Right lobe of liver (tissue), 6 donors: ENCODE results near the gene SIK2. TPM values are rescaled to one million over a fixed set of nuclear protein-coding genes. Genes with fewer than 3 reads are reported as not detected.

Experiments used
- ATAC-seq, 4 donors: fragments of 200-7000 bp; cut with Tn5 transposase; one replicate each; pipeline ENCODE4 v1.9.1; 2020; ENCODE audit warnings: mild to moderate bottlenecking in 4 of 4, moderate library complexity in 4 of 4
- DNase-seq, 3 donors: peaks; one replicate each; pipeline ENCODE4 v3.0.0-alpha.2; 2020
- H3K27ac ChIP-seq, 3 donors: fragments of 200-600 bp; one replicate each; pipeline ENCODE4 v1.8.0; 2022
- H3K27me3 ChIP-seq, 2 donors: fragments of 200-600 bp; one replicate each; pipeline ENCODE4 v1.8.0; 2022
- H3K36me3 ChIP-seq, 4 donors: fragments of 200-600 bp; sonication (generic) in 1 of 4; one replicate each; pipeline versions ENCODE4 v1.5.1 to v1.8.0; 2017 to 2022; ENCODE audit warnings: control low read depth in 1 of 4
- H3K4me1 ChIP-seq, 4 donors: fragments of 200-600 bp; sonication (generic) in 1 of 4; one replicate each; pipeline versions ENCODE4 v1.5.1 to v1.8.0; 2017 to 2022; ENCODE audit warnings: control low read depth in 1 of 4
- H3K4me3 ChIP-seq, 3 donors: fragments of 200-600 bp; one replicate each; pipeline ENCODE4 v1.8.0; 2022
- H3K9me3 ChIP-seq, 4 donors: fragments of 200-600 bp; sonication (generic) in 1 of 4; one replicate each; pipeline versions ENCODE4 v1.5.1 to v1.8.0; 2017 to 2022; ENCODE audit warnings: control low read depth in 1 of 4
- POLR2A ChIP-seq: fragments of 450-650 bp; IDR thresholded peaks from one replicate; pipeline ENCODE4 v1.6.1; 2017; ENCODE audit warnings: antibody characterized with exemption, mild to moderate bottlenecking
- WGBS: methylation state at CpG from one replicate; pipeline ENCODE4 v1.1.6; 2018; ENCODE audit warnings: low coverage, low lambda C conversion rate; ENCODE audit not compliant: insufficient coverage; ENCODE audit errors: missing lambda C conversion rate; 5-methylcytosine and 5-hydroxymethylcytosine counted together
- intact Hi-C, 2 donors: fragments of 100-400 bp; cut with DNase I; formaldehyde crosslinking; loops; one replicate each; pipeline versions ENCODE4 v1.11.2 to v1.14.1; 2022
- total RNA-seq, 6 experiments: library from RNA; depleted of rRNA in 2 of 6; stranded (reverse); fragments of >200 nt in 2 of 6; fragmentation: NEBNext Ultra II Directional in 3 of 6; extraction: Animal tissue kit (Norgen Biotek cat#: 25700) in 3 of 6; gene quantifications; one replicate each; pipeline versions ENCODE4 v1.1.0 to v1.2.4, GENCODE V29; 2016 to 2023
- TF ChIP-seq, protein P1 (sequence below), 4 donors: fragments of 200-600 bp in 3 of 4; fragments of 450-650 bp in 1 of 4; IDR thresholded peaks; one replicate each; pipeline versions ENCODE4 v1.5.1 to v1.8.0; 2016 to 2022; ENCODE audit warnings: antibody characterized with exemption in 4 of 4, mild to moderate bottlenecking in 2 of 4
- donor health status: DM: no; HTN: yes; CAD: no.
- donor health status: DM: no; HTN: no; CAD: no.
- donor health status: DM: no; HTN: no; CAD: no.
- donor health status: DM: no; HTN: yes; CAD: no.
- donor health status: DM: no; HTN: yes; CAD: no.

Gene SIK2
- total RNA-seq, 6 experiments from 2014 or later: 15.4 to 39.5 (median 26.4) TPM

DNA sequence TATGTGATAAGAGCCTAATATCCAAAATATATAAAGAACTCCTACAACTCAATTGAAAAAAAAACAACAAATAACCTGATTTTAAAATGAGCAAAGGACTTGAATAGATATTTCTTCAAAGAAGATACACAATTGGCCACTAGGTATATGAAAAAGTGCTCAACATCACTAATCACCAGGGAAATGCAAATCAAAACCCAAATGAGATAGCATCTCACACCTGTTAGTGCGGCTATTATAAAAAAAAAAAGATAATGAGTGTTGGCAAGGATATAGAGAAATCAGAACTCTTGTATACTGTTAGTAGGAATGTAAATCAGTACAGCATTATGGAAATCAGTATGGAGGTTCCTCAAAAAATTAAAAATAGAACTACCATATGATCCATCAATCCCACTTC, 5.9 kb upstream of the SIK2 start:
- whole genome bisulfite sequencing: 100% methylated on average over 1 of the region's 1 CpG
- Histone ChIP-seq H3K9me3 (no peaks in the 10 kb centered on the region), H3K27me3 (no peaks in the 10 kb centered on the region), H3K36me3 (no peaks in the 10 kb centered on the region), H3K4me3 (no peak overlapping the region), H3K4me1 (peaks cover 0 to 8% (median 0%) of the 10 kb centered on the region in 4 donors), H3K27ac (no peak overlapping the region)
- intact Hi-C loops: no loop called here
- no peak for DNase-seq
- no peak for ATAC-seq
- TF ChIP-seq, protein P1, sequence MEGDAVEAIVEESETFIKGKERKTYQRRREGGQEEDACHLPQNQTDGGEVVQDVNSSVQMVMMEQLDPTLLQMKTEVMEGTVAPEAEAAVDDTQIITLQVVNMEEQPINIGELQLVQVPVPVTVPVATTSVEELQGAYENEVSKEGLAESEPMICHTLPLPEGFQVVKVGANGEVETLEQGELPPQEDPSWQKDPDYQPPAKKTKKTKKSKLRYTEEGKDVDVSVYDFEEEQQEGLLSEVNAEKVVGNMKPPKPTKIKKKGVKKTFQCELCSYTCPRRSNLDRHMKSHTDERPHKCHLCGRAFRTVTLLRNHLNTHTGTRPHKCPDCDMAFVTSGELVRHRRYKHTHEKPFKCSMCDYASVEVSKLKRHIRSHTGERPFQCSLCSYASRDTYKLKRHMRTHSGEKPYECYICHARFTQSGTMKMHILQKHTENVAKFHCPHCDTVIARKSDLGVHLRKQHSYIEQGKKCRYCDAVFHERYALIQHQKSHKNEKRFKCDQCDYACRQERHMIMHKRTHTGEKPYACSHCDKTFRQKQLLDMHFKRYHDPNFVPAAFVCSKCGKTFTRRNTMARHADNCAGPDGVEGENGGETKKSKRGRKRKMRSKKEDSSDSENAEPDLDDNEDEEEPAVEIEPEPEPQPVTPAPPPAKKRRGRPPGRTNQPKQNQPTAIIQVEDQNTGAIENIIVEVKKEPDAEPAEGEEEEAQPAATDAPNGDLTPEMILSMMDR (IDR thresholded peaks at IDR 0.05): no peak
- no peak for TF ChIP-seq POLR2A

DNA sequence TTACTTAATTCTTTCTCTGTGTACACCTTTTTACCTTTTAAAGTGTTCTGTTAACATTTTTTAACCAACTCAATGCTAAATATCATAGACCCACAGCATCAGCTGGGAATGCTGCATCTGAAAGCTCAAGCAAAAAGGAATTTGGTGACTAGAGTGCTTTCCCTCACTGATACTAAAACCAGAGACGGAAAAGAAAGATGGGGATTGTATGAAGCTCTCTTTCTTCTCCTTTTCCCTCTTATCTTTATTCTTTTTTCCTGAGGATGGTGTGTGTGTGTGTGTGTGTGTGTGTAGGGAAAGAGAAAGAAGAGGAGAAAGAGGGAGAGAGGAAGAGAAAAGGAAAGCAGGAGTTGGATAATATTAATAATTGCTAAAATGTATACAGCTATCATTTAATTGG, 4.1 kb upstream of the SIK2 start:
- Histone ChIP-seq H3K4me1 (peaks cover 0 to 8% (median 0%) of the 10 kb centered on the region in 4 donors), H3K9me3 (no peaks in the 10 kb centered on the region), H3K36me3 (no peaks in the 10 kb centered on the region), H3K27ac (no peak overlapping the region), H3K4me3 (no peak overlapping the region), H3K27me3 (no peaks in the 10 kb centered on the region)
- WGBS: 38% methylated on average over 1 of the region's 1 CpG
- ATAC-seq: no peak
- DNase-seq: no peak
- TF ChIP-seq, protein P1 (IDR thresholded peaks at IDR 0.05): no peak
- no peak for TF ChIP-seq POLR2A
- intact Hi-C loops: no loop called here

DNA sequence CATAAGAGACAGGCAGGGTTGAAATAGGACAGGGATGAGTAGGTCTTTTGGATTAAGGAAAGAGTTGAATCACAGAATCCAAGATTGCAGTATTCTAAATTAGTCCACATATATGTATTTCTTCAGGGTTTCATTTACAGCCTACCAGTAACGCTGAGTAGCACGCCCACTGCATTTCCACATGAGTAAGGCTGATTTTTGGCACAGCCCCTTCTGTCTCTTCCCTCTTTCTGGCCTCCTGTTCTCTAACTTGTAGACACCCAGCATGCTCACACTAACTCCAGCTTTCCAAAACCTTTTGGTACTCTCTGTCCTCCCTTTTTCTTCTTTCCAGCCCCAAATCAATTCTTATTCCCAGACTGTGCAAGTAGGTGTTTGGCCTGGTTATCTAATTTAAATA, 3.7 kb upstream of the SIK2 start:
- Histone ChIP-seq H3K4me3 (no peak overlapping the region), H3K9me3 (no peaks in the 10 kb centered on the region), H3K36me3 (no peaks in the 10 kb centered on the region), H3K4me1 (peaks cover 0 to 8% (median 0%) of the 10 kb centered on the region in 4 donors), H3K27me3 (no peaks in the 10 kb centered on the region), H3K27ac (no peak overlapping the region)
- intact Hi-C loops: no loop called here
- TF ChIP-seq, protein P1 (IDR thresholded peaks at IDR 0.05): no peak
- TF ChIP-seq POLR2A: no peak
- no peak for ATAC-seq
- no peak for DNase-seq
- 35% methylated on average over 2 of the region's 2 CpGs for WGBS

DNA sequence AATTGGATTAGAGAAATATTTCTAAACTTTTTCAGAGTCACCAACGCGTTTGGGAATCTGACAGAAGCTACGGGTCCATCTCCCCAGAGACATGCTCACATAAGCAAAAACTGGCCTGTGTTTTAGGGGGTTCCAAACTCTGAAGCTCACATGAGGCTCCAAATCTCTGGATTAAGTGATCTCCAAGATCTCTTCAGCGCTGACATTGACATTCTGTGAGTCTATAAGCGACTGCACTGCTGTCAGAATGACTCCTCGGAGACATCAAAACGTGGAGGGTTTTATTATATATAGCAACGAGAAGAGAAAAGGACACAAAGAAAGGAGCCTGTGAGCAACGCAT, 642 bp upstream of the SIK2 start:
- ATAC-seq (no peak), DNase-seq (no peak)
- peak overlapping the region; percentile 99 to 100 (median 100) for H3K27ac ChIP-seq
- 17% methylated on average over 9 of the region's 9 CpGs for WGBS
- intact Hi-C loops: loop anchor here in 1 of 2 donors (10.0 kb wide), 1 partner anchor 173 kb away; no protein-coding TSS in a partner anchor
- no peak for TF ChIP-seq POLR2A
- TF ChIP-seq, protein P1 (IDR thresholded peaks at IDR 0.05): no peak
- H3K9me3 ChIP-seq: no peaks in the 10 kb centered on the region
- H3K4me1 ChIP-seq: peaks cover 0 to 28% (median 4%) of the 10 kb centered on the region in 4 donors
- H3K4me3 ChIP-seq: peak overlapping the region; percentile 77 to 87 (median 81)
- H3K36me3 ChIP-seq: no peaks in the 10 kb centered on the region
- no peaks in the 10 kb centered on the region for H3K27me3 ChIP-seq
